Mammary epithelial cell (primary cell): ENCODE measurements around the gene TBXAS1.

Experiments
- CTCF ChIP-seq, 2 donors: IDR thresholded peaks in 1 of 2; conservative IDR thresholded peaks in 1 of 2; 2 replicates each; pipeline ENCODE4 v1.5.1; 2011 to 2012; ENCODE audit warnings: inconsistent platforms in 2 of 2, low read length in 2 of 2, mild to moderate bottlenecking in 2 of 2, control low read depth in 1 of 2, low read depth in 1 of 2; ENCODE audit not compliant: insufficient read depth in 1 of 2; ENCODE audit errors: extremely low read depth in 1 of 2
- EZH2 ChIP-seq: IDR thresholded peaks from 2 replicates; pipeline ENCODE4 v1.6.1; 2012; ENCODE audit warnings: low read length, inconsistent platforms, borderline replicate concordance

GRCh38 chr7:139992353-139993044 is 163.4 kb downstream of the TBXAS1 start:
- no peak for TF ChIP-seq CTCF (conservative IDR thresholded peaks at IDR 0.05 in 1 of 2, IDR thresholded peaks at IDR 0.05 in 1 of 2; ENCODE audit: extremely low read depth in 1 of 2, insufficient read depth in 1 of 2, low read depth in 1 of 2, low read length in 2 of 2)
- no peak for TF ChIP-seq EZH2
